OCI-LY7 (cell line): ENCODE data around the gene CAMSAP2. TPM values are rescaled to one million over a fixed set of nuclear protein-coding genes. Genes with fewer than 3 reads are reported as not detected.

ENCODE experiments used
- BruUV-seq: library from RNA; stranded (reverse); fragments of 400-500 nt; replicated peaks from 2 replicates; lab custom pipeline; 2021; lab: Mats Ljungman, UMichigan
- CTCF ChIA-PET: fragments of 300-600 bp; sonication (Branson Sonifier 250); formaldehyde crosslinking; loops from one replicate; lab custom pipeline; 2022; ENCODE audit warnings: antibody characterized with exemption; ENCODE audit not compliant: unreplicated experiment; lab: Charles Lee
- POLR2A ChIA-PET: fragments of 300-600 bp; sonication (Branson Sonifier 250); formaldehyde crosslinking; loops from one replicate; lab custom pipeline; 2022; ENCODE audit warnings: antibody characterized with exemption; lab: Charles Lee
- DNase-seq: peaks from one replicate; pipeline ENCODE4 v3.0.0-alpha.2; 2015; ENCODE audit warnings: low spot score
- H2AFZ ChIP-seq: fragments of 200-600 bp; sonication (generic), shearing (Covaris generic); 2 replicates; pipeline ENCODE4 v1.6.1; 2014; ENCODE audit warnings: mild to moderate bottlenecking, antibody characterized with exemption, low read length, moderate library complexity
- H3K27ac ChIP-seq: fragments of 200-600 bp; sonication (generic); 2 replicates; pipeline ENCODE4 v1.5.1; 2014; ENCODE audit warnings: mixed run types, low read depth, mild to moderate bottlenecking, moderate library complexity, low read length, inconsistent platforms; ENCODE audit not compliant: poor library complexity, severe bottlenecking
- H3K36me3 ChIP-seq: fragments of 200-600 bp; sonication (generic); 2 replicates; pipeline ENCODE4 v1.6.1; 2014; ENCODE audit warnings: mild to moderate bottlenecking, antibody characterized with exemption, low read length, moderate library complexity, mixed read lengths; ENCODE audit not compliant: insufficient read depth
- H3K4me1 ChIP-seq: fragments of 200-600 bp; sonication (generic); 2 replicates; pipeline ENCODE4 v1.5.1; 2014; ENCODE audit warnings: mild to moderate bottlenecking, low read length; ENCODE audit not compliant: insufficient read depth, poor library complexity, severe bottlenecking
- H3K4me2 ChIP-seq: fragments of 200-600 bp; sonication (generic); 2 replicates; pipeline ENCODE4 v1.6.1; 2014; ENCODE audit warnings: mild to moderate bottlenecking, low read length
- H3K4me3 ChIP-seq: fragments of 200-600 bp; sonication (generic); 2 replicates; pipeline ENCODE4 v1.5.1; 2014; ENCODE audit warnings: mild to moderate bottlenecking, low read depth, low read length; ENCODE audit not compliant: poor library complexity, severe bottlenecking
- H3K79me2 ChIP-seq: fragments of 200-600 bp; sonication (generic); 2 replicates; pipeline ENCODE4 v1.6.1; 2016; ENCODE audit warnings: low read depth, mild to moderate bottlenecking, low read length, moderate library complexity, mixed read lengths; ENCODE audit not compliant: insufficient read depth
- H3K9me2 ChIP-seq: fragments of 200-600 bp; sonication (generic); 2 replicates; pipeline ENCODE4 v1.6.1; 2016; ENCODE audit warnings: mild to moderate bottlenecking, low read length, mixed read lengths; ENCODE audit not compliant: insufficient read depth
- H3K9me3 ChIP-seq: fragments of 200-600 bp; sonication (generic); 2 replicates; pipeline ENCODE4 v1.6.1; 2014; ENCODE audit warnings: mild to moderate bottlenecking, mixed run types, low read length, mixed read lengths
- H4K20me1 ChIP-seq: fragments of 200-600 bp; sonication (generic); 2 replicates; pipeline ENCODE4 v1.6.1; 2014; ENCODE audit warnings: mild to moderate bottlenecking, antibody characterized with exemption, low read length, moderate library complexity, mixed read lengths; ENCODE audit not compliant: insufficient read depth
- EZH2phosphoT487 ChIP-seq: fragments of 200-600 bp; sonication (generic); IDR thresholded peaks from 2 replicates; pipeline ENCODE4 v1.6.1; 2018; ENCODE audit warnings: low read depth, borderline replicate concordance, mild to moderate bottlenecking, mixed run types, antibody characterized with exemption, low read length, moderate library complexity, mixed read lengths
- intact Hi-C: fragments of 100-400 bp; cut with micrococcal nuclease; formaldehyde crosslinking; loops from one replicate; pipeline ENCODE4 v1.10.0; 2022; ENCODE audit not compliant: unreplicated experiment
- total RNA-seq, 2 experiments: library from RNA; depleted of rRNA in 1 of 2; stranded (reverse); fragments of >200 nt in 1 of 2; shearing (Covaris generic) in 1 of 2; gene quantifications; 2 replicates each; pipeline ENCODE4 v1.2.3, GENCODE V29; 2014 to 2022
- TF ChIP-seq, protein P1 (sequence below): fragments of 200-600 bp; sonication (generic); conservative IDR thresholded peaks from 2 replicates; pipeline ENCODE4 v1.5.1; 2014; ENCODE audit warnings: mild to moderate bottlenecking, antibody characterized with exemption, low read length, moderate library complexity, mixed read lengths

The CAMSAP2 gene
- total RNA-seq, 2 experiments from 2014 or later, result 9.2 to 14.9 TPM

GRCh38 chr1:200751717-200752116, 13.0 kb downstream of the CAMSAP2 start:
- no peak for DNase-seq
- H3K9me3 ChIP-seq, result no peaks in the 10 kb centered on the region
- intact Hi-C loops, result no loop called here

DNA sequence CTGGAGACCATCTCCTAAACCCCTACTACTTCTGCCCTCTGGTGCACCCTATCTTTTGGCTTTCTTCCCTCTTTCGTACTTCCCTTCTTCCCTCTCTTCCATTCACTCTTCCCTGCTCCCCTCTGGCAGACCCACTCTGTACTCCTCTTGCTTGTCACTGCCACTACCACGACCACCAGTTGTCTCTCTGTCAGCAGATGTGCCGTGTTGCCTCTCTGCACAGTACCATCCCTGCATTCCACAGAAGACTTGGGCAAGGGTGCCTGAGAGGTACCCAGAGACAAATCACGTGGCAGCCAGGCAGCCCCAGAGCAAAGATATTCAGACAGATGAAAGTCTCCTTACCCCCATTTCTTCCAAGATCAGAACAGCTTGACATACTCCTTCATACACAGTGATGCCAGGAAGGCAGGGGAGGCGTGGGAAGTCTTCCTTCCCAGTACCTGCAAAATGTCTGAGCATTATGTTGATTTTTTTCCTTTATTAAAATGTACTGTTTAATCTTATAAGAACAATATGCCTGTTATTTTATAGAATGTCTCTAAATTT, 15.0 kb downstream of the CAMSAP2 start:
- intact Hi-C loops, result no loop called here
- TF ChIP-seq, protein P1, sequence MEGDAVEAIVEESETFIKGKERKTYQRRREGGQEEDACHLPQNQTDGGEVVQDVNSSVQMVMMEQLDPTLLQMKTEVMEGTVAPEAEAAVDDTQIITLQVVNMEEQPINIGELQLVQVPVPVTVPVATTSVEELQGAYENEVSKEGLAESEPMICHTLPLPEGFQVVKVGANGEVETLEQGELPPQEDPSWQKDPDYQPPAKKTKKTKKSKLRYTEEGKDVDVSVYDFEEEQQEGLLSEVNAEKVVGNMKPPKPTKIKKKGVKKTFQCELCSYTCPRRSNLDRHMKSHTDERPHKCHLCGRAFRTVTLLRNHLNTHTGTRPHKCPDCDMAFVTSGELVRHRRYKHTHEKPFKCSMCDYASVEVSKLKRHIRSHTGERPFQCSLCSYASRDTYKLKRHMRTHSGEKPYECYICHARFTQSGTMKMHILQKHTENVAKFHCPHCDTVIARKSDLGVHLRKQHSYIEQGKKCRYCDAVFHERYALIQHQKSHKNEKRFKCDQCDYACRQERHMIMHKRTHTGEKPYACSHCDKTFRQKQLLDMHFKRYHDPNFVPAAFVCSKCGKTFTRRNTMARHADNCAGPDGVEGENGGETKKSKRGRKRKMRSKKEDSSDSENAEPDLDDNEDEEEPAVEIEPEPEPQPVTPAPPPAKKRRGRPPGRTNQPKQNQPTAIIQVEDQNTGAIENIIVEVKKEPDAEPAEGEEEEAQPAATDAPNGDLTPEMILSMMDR, result no peak
- no peak for TF ChIP-seq EZH2phosphoT487
- Histone ChIP-seq H2AFZ (no peak overlapping the region), H3K79me2 (peaks cover 4% of the 10 kb centered on the region; the same call in 1 of the 2 replicates), H3K4me1 (no peaks in the 10 kb centered on the region), H4K20me1 (peaks cover 5% of the 10 kb centered on the region; the same call in 1 of the 2 replicates), H3K4me2 (no peak overlapping the region), H3K4me3 (no peak overlapping the region), H3K27ac (no peak overlapping the region), H3K9me2 (no peaks in the 10 kb centered on the region), H3K36me3 (peaks cover 11% of the 10 kb centered on the region; the same call in 1 of the 2 replicates), H3K9me3 (no peaks in the 10 kb centered on the region)
- DNase-seq, result no peak
- CTCF ChIA-PET, result no interaction called here
- POLR2A ChIA-PET, result interaction anchor here (0.6 to 1.0 kb wide), 5 partner anchors 9 to 655 kb away, joined by 3 to 5 read pairs (median 4); no protein-coding TSS in a partner anchor
- no TSS peak for BruUV-seq

More at GRCh38 chr1:200751717-200752116, 13.0 kb downstream of the CAMSAP2 start:
- H2AFZ ChIP-seq, result no peak overlapping the region
- H3K27ac ChIP-seq, result no peak overlapping the region
- H3K79me2 ChIP-seq, result peaks cover 9% of the 10 kb centered on the region; the same call in 1 of the 2 replicates
- no TSS peak for BruUV-seq
- no peaks in the 10 kb centered on the region for H4K20me1 ChIP-seq
- H3K4me2 ChIP-seq, result no peak overlapping the region
- H3K36me3 ChIP-seq, result peaks cover 11% of the 10 kb centered on the region; the same call in 1 of the 2 replicates
- no peak overlapping the region for H3K4me3 ChIP-seq
- TF ChIP-seq EZH2phosphoT487, result no peak
- TF ChIP-seq, protein P1, result no peak
- H3K9me2 ChIP-seq, result no peaks in the 10 kb centered on the region
- CTCF ChIA-PET, result no interaction called here
- H3K4me1 ChIP-seq, result no peaks in the 10 kb centered on the region
- POLR2A ChIA-PET, result interaction anchor here (0.6 to 1.5 kb wide), 2 partner anchors 74 to 82 kb away, joined by 3 read pairs; partner anchors contain the start of gene DDX59

- Histone ChIP-seq H3K27ac (no peak overlapping the region), H3K4me1 (no peaks in the 10 kb centered on the region), H3K9me2 (no peaks in the 10 kb centered on the region), H3K79me2 (no peaks in the 10 kb centered on the region), H3K9me3 (no peaks in the 10 kb centered on the region), H3K36me3 (peaks cover 5% of the 10 kb centered on the region; the same call in 1 of the 2 replicates), H3K4me3 (no peak overlapping the region), H4K20me1 (peaks cover 5% of the 10 kb centered on the region; the same call in 1 of the 2 replicates), H2AFZ (no peak overlapping the region), H3K4me2 (no peak overlapping the region)
- DNase-seq, result no peak
- TF ChIP-seq, protein P1, result no peak
- no peak for TF ChIP-seq EZH2phosphoT487
- no TSS peak for BruUV-seq
- intact Hi-C loops, result no loop called here
- POLR2A ChIA-PET, result no interaction called here
- CTCF ChIA-PET, result no interaction called here
These were observed 16.8 kb downstream of the CAMSAP2 start for GRCh38 chr1:200755456-200755855.
